NCI-H128 (cell line): ENCODE results near the gene NOL9.
"Not testable (repeated sequence)": the region's sequence is repeated elsewhere in the genome, so short reads cannot be mapped to it uniquely, and the experiment has no call there.

Experiments used
- DNase-seq: peaks from one replicate; lab custom pipeline; 2025; ENCODE audit not compliant: unreplicated experiment; lab: John Stamatoyannopoulos, UW

NOL9 gene

GRCh38 chr1:6505367-6506209, 48.7 kb downstream of the NOL9 start:
- no peak for DNase-seq

DNA sequence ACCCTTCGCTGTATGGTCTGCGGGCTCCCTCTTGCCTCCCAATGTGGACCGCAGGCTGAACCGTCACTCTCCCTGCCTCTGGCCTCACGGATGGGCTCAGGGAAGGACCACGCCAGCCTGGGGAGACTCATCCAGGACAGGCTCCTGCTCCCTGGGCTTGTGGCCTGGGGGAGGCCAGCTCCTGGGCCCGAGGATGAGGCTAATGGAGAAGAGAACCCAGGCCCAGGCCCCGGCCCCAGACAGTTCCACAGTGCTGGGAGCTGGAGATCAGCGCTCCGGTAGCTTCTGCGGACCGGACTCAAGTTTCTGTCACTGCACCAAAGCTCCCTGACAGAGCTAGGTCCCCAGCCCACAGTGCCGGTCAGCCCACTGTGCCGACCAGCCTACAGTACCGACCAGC, 49.4 kb downstream of the NOL9 start:
- no peak for DNase-seq

- DNase-seq = no peak
These were observed 50.3 kb downstream of the NOL9 start for GRCh38 chr1:6503884-6504602.

DNA sequence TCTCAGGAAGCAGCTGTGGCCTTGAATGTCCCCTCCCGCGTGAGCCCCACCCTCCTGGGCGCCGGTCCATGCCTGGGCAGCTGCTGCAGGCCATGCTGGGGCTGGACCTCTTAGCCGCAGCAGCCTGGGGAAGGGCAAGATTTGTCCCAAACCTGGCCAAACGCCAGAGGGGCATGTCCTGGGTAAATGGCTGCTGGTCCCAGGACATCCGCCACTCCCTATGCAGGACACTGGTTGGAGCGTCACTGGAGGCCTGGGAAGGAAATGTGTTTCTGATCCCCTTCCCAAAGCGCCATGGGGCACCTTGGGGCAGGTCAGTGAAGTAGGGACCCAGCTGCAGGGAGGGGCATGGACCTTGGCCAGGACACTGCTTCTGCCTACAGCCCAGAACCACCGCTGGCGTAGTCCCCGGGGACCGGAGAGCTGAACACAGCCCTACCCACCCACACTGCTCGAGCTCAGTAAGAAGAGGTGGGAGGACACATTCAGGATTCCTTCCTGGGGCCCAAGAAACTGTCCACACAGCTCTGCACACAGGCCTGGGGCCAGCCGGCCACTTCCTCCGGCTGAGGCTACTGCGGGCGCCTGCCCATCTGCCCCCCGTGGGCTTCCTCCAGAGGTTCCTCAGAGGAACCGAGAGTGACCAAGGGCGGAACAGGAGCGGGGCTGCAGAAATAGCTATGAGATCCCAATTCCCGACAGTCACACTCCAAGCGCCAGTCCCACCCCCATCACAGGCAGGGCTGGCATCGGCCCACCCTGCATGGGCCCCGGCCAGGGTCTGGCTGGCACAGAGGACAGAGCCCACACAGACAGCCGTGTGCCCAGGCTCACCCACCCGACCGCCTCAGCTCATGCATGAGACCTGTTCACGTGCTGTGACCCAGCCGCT, 52.1 kb downstream of the NOL9 start:
- no peak for DNase-seq

DNA sequence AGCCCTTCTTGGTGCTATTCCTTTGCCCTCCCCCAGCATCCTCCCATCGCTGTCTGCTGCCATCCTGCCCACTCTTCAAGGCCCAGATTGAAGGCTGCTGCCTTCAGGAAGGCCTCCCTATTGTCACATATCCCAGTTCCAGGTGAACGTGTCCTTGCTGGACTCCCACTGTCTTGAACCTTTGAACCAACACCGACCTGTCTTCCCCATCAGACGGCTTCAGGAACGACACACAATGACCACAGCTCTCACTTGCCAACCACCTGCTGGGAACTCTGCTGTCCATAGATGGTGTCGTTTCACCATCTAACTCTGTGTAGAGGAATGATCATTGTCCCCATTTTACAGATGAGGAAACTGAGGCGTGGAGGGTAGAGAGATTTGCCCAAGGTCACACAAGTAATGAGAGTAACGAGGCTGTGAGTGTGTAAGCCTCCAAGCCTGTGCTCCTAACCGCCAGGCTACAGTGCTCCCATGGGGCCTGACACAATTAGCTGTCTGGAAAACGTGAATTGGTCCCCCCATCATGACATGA, 53.0 kb downstream of the NOL9 start:
- no peak for DNase-seq

DNA sequence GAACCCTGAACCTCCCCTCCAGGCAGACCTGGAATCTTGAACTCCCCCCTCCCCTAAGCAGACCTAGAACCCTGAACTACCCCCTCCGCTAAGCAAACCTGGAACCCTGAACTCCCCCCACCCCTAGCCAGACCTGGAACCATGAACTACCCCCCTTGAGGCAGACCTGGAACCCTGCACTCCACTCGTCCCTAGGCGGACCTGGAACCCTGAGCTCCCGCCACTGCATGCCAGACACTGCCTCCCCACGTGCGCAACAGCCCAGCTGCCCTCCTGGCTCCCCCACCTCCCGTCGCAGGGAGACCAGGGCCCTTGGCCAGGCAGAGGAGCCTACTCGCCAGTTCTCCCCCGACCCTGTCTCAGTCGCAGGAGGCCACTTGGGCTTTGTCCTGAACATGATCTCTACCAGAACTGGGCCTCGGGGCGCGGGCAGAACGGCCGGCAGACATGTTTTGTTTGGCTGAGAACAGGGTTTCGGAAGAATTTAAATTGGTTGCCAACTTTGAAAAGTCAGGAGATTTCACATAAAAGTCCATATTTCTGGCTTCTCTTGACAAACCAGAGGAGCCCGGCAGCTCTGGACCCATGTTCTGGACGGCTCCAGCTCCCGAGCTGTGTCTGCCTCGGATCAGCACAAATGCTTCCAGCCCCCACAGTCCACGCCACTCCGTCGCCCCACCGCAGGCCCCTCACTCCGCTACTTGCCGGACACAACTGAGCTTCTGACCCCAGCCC, 53.6 kb downstream of the NOL9 start:
- DNase-seq = no peak

DNA sequence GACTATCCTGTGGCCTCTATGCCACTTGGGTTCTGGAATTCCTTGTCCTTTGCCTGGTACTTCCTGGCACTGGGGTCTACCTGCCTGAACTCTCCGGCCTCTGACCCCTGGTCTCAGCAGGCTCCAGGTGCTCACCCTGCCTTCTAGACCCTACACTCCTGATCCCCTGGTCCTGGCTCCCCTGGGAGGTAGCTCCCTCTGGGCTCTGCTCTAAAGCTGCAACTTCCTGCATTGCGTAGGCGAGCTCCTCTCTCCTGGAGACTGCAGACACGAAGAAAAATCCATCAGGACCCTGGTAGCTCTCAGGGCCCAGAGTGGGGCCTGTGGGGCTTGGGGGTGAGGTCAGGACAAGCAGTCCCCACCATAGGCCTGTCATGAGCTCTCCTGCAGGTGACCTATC, 55.0 kb downstream of the NOL9 start:
- no peak for DNase-seq

DNA sequence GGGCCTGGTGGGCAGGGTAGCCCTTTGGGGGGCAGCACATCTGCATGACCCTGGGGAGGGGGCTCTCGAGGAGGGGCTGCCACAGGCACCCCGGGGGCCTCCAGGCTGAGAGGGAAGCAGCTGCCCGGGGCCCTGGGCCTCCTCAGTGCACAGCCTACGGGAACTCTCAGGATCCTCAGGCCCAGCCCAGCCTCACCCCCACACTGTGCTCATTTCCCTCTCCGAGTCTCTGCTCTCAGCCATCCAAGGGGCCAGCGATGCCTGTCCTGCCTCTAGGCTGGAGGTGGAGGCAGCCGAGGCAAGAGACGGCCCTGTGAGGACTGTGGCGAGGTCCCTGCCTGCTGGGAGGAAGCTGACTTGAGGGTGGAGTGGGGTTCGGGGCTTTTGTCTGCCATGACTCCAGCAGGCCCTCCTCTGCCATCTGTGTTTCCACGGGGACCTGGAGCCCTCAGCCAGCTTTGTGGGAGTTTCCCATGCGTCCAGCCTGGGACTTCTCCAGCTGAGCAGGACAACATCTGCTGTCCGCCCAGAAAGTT, 55.7 kb downstream of the NOL9 start:
- no peak for DNase-seq

DNA sequence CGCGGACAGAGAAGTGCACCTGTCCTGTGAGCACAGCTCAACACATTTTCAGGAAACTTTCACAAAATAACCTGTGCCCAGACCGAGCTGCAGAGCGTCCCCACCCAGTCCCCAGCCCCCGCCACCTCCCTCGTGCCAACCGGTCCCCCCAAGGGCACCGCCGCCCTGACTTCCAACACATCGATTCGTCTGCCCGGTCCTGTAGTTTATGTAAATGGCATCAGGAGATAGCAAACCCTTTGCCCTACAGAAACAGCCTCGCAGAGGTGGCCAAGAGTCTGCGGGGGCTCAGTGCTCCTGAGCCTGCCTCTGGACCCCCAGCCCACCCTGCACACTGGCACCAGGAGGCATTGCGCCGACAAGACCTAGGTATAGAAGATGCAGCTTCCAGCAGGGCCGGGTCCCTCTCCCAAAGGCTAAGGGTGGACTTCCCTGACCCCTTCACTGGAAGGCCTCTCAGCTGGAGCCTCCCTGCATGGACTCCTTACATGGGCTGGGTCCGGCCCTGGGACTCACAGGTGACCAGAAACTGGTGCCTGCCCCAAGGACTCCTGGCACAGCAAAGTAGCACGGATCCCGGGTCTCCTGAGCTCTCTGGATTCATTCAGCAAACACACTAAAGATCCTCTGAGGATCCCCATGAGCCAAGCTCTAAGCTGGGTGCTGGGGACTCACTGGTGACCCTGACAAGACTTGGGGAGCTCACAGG, 56.3 kb downstream of the NOL9 start:
- DNase-seq = no peak

DNA sequence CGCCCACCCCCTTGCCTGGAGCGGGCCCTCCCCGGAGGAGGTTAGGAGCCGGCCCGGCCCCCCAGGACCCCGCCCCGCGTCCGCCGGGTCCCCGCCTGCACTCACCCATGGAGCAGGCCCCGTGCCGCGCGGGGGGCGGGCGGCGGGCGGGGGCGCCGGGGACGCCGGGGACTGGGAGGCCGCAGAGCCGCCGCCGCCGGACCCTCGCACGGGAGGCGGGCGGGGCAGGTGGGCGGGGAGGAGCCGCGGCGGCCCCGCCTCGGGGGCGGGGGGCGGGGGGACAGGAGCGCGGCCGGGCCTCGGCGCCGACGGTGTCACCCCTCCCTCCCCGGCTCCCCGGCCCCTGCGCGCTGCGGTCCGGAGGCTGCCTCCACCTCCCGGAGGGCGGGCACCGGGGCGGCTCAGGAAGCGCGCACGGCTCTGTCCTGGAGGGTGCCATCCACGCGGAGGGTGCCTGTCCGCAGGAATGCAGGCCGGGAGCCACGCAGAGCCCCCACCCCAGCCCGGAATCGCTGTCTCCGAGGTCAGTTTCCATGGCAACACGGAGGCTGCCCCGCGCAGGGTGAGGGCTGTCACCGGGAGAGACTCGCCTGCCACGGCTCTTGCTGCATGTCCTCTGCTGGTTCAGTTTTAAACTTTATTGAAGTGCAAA, 57.0 kb downstream of the NOL9 start:
- DNase-seq = no peak

DNA sequence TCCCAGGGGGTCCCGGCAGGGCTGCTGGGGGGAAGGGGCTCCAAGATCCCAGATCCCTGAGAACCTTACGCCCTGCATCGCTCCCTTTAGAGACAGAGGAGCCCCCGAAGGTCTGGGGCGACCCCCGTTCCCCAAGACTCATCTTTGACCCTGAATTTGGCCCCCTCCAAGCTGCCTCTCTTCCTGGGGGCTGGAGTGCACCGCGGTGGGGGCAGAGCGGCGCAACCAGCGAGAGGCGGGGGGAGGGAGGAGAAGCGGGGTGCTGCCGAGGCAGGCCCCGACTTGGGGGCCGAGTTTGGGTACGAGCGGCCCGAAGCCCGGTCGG, 57.5 kb downstream of the NOL9 start:
- DNase-seq = no peak

GRCh38 chr1:6496365-6496721, 58.0 kb downstream of the NOL9 start:
- DNase-seq = no peak

DNA sequence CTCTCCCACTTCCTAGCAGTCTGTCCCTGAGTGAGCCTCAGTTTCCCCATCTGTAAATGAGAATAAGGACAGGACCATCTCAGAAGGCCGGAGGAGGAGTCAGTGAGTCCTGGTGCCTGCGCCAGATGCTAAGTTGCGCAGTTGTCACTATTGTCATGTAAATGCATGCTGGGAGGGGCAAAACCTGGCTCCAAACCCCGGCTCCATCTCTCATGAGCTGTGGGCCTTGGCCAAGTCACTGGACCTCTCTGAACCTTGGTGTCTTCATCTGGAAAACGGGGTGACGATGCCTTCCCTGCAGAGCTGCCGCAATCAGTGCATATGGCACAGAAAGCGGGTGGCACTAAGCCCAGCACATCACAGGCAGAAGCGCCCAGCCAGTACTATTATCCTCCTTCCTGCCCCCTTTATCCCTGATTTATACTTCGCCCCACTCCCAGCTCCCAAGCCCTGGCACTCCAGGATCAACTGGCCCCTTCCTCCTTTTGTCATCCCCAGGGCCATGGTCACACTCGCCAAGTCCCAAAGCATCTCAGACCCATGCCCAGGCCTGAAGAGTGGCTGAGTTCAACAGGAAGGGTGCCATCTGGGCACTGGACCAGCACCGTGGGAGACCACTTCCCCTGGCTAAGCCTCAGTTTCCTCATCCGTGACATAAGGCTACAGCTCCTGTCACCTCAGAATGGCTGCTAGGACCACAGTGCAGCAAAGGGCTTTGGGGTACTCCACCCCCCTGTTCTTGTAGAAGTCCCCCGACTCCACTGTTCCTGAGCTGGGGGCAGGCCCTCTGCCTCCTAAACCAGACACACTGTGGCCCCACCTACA, 58.6 kb downstream of the NOL9 start:
- no peak for DNase-seq

- DNase-seq = no peak
These were observed 59.3 kb downstream of the NOL9 start for GRCh38 chr1:6495041-6495441.

- DNase-seq = no peak
These were observed 59.7 kb downstream of the NOL9 start for GRCh38 chr1:6494627-6495026.

DNA sequence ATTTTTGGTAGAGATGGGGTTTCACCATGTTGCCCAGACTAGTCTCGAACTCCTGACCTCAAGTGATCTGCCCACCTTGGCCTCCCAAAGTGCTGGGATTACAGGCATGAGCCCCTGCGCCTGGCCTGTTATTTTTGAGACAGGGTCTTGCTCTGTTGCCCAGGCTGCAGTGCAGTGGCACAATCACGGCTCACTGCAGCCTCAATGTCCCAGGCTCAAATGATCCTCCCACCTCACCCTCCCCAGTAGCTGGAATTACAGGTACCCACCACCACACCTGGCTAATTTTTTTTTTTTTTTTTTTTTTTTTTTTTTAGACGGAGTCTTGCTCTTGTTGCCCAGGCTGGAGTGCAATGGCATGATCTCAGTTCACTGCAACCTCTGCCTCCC, 60.5 kb downstream of the NOL9 start:
- not testable (repeated sequence) for DNase-seq

DNA sequence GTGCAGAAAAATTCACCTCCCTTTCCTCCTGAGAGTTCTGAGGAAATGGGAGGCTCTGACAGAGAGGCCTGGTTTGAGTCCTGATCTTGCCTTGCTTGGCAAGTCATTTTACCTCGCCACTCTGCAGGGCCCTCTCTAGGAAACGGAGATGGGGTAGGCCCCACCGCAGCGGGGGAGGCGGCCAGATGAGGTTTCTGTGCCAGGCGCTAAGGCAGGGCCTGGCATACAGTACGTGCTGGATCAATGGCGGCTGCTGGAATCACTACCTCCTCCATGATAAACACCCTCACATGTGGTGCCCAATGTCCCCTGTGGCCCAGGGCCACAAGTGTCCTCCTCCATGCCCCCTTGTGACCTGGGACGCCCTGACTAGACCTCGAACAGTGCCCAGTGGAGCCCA, 62.3 kb downstream of the NOL9 start:
- no peak for DNase-seq

DNA sequence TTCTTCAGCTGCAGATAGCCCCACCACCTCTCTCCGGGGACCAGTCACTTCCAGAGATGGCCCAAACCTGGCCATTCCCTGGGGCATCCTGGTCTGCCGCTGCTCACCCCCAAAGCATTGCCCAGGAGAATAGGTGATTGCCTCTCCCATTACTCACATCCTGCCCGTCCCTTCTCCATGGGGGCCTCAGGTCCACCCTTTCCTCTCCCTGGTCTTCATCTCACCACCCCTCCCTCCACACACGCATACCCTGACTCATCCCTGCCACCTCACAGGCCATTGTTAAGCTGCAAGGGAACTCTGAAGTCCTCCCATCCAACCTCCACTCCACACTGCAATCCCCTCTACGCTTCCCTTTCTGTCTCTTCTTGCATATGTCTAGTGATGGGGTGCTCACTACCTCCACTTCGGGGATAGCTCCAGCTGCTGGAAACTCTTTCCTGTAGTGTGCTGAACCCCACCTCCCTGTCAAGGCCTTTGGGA, 62.8 kb downstream of the NOL9 start, which contains the start of gene PLEKHG5:
PLEKHG5 (minus strand) TSS at position 188 of the 483 bp plus-strand sequence. CDS start 14,096 bp downstream, outside the sequence.
- DNase-seq = no peak
